ENCODE data around the gene PXDN. TPM values are rescaled to one million over a fixed set of nuclear protein-coding genes. Genes with fewer than 3 reads are reported as not detected.

Gene PXDN
- total RNA-seq, 2 donors from 2014 or later: 29.5 to 40.8 TPM

DNA sequence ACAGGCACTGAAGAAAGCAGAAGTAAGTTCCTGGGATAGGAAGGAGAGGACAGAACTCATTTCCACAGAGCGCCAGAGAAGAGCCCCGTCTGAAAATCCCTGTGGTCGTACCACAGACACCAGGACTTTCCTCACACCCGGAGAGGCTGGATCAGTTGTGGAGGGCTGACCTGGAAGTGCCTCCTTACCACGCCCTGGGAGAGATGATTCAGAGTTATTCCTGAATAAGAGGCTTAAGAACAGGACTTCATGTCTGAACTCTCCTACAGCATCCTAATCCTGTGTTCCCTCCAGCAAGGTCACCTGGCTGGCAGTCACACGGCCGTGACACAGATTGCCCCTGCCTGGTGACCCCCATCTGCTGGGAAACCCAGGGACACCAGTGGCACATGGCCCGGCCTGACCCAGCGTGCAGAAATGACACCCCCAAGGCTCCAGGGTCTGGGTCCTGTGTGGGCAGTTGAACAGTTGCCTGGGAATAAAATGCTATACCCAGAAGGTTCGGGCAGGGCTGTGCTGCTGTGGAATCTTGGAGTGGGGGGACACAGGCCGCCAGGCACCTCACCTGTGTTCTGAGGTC lies 105.9 kb downstream of the PXDN start:
- DNase-seq (ENCODE audit: low spot score): no peak
- Histone ChIP-seq H3K4me1 (replicated peaks) (no peaks in the 10 kb centered on the region), H3K4me3 (no peak overlapping the region), H3K36me3 (no peaks in the 10 kb centered on the region), H3K27ac (no peak overlapping the region), H3K27me3 (replicated peaks; ENCODE audit: insufficient read depth) (no peaks in the 10 kb centered on the region), H3K9me3 (no peaks in the 10 kb centered on the region)
- TF ChIP-seq, protein P1, sequence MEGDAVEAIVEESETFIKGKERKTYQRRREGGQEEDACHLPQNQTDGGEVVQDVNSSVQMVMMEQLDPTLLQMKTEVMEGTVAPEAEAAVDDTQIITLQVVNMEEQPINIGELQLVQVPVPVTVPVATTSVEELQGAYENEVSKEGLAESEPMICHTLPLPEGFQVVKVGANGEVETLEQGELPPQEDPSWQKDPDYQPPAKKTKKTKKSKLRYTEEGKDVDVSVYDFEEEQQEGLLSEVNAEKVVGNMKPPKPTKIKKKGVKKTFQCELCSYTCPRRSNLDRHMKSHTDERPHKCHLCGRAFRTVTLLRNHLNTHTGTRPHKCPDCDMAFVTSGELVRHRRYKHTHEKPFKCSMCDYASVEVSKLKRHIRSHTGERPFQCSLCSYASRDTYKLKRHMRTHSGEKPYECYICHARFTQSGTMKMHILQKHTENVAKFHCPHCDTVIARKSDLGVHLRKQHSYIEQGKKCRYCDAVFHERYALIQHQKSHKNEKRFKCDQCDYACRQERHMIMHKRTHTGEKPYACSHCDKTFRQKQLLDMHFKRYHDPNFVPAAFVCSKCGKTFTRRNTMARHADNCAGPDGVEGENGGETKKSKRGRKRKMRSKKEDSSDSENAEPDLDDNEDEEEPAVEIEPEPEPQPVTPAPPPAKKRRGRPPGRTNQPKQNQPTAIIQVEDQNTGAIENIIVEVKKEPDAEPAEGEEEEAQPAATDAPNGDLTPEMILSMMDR (IDR thresholded peaks at IDR 0.05): no peak
- TF ChIP-seq POLR2A (IDR thresholded peaks at IDR 0.05) (no peak), POLR2AphosphoS5 (IDR thresholded peaks at IDR 0.05) (no peak)
- intact Hi-C loops (cut with DNase I): no loop called here
- 74% methylated on average over 11 of the region's 11 CpGs for WGBS

DNA sequence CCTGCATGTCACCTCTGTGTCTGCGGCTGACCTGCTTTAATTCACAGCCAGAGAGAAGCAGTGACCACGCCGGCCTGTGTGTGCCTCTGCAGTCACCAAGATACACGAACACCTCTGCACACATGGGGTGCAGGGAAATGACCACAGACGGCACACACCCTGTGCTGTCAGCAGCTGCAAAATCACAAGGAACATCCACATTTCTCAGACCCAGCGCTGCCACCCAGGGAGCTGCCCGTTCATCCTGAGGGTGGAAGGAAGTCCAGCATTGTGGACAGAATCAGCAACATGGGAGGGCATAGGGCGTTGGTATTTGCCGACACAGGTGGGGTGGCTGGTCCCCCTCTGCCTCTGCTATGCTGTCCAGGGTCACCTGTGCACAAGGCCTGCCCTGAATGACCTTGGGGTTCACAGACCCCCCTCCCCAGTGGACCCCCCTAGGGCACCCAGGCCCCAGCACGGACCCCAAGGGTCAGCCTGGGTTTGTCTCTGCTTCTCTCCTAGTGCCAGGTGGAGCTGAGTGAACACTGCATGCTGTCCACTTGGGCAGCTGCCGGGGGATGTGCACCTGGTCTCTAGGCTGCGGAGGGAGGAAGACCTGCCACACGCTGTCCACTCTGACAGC lies 107.4 kb downstream of the PXDN start:
- Histone ChIP-seq H3K27me3 (replicated peaks; ENCODE audit: insufficient read depth) (no peaks in the 10 kb centered on the region), H3K9me3 (no peaks in the 10 kb centered on the region), H3K4me1 (replicated peaks) (peaks cover 8% of the 10 kb centered on the region), H3K4me3 (no peak overlapping the region), H3K36me3 (no peaks in the 10 kb centered on the region), H3K27ac (no peak overlapping the region)
- 76% methylated on average over 13 of the region's 13 CpGs for WGBS
- TF ChIP-seq POLR2A (IDR thresholded peaks at IDR 0.05) (no peak), POLR2AphosphoS5 (IDR thresholded peaks at IDR 0.05) (no peak)
- TF ChIP-seq, protein P1 (IDR thresholded peaks at IDR 0.05): no peak
- intact Hi-C loops (cut with DNase I): no loop called here
- no peak for DNase-seq (ENCODE audit: low spot score)

DNA sequence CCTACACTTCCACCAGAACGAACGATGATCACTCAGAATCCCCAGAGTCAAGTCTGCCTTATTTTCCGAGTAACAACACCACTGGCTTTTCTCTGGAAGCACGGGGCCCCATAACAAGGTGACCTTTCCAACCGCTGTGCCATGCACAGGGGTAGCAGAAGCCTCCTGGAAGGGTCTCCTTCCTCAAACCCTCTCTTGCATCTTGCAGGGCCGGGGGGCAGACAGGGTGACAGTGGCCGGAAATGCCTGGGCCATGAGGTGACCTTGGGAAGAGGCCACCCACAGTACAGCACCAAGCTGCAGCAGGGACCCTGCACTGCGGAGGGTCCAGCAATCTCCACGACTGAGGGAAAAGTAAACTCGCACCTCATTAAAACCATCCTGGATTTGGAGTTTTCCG lies 108.5 kb downstream of the PXDN start:
- 92% methylated on average over 11 of the region's 11 CpGs for WGBS
- Histone ChIP-seq H3K9me3 (no peaks in the 10 kb centered on the region), H3K27ac (no peak overlapping the region), H3K4me3 (no peak overlapping the region), H3K4me1 (replicated peaks) (peaks cover 8% of the 10 kb centered on the region), H3K27me3 (replicated peaks; ENCODE audit: insufficient read depth) (no peaks in the 10 kb centered on the region), H3K36me3 (no peaks in the 10 kb centered on the region)
- no peak for DNase-seq (ENCODE audit: low spot score)
- intact Hi-C loops (cut with DNase I): no loop called here
- TF ChIP-seq POLR2AphosphoS5 (IDR thresholded peaks at IDR 0.05) (no peak), POLR2A (IDR thresholded peaks at IDR 0.05) (no peak)
- TF ChIP-seq, protein P1 (IDR thresholded peaks at IDR 0.05): no peak

DNA sequence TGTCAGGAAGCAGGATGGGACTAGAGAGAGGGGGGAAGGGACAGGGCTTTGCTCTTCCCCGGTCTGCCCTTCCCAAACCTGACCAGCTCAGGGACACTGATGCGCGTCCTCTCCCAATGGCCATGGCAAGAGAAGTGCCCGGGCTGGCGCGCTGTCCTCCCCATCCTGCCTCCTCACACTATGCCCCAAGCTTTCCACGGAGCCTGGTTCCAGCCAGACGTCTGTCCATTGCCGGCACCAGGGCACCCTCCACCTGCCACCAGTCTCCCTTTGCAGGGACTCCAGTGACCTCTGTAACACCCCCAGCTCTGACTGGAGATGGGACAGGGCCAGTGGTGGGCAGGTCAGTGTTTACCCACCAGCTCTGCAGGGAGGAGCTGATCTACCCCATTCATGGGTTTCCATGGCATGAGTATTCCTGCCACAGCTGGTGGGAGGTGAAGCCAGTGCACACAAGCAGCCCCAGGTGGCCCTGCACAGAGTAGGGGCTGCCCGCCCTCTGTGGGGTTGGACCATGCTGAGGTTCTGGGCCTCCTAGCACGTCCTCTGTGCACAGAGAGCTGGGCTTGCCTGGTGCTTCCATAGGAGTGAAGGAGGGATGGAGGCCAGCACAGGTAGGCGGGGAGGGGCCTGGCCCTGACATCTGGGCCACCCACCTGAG lies 109.5 kb downstream of the PXDN start:
- no peak overlapping the region for H3K27ac ChIP-seq
- TF ChIP-seq, protein P1 (IDR thresholded peaks at IDR 0.05): no peak
- TF ChIP-seq POLR2A (IDR thresholded peaks at IDR 0.05) (no peak), POLR2AphosphoS5 (IDR thresholded peaks at IDR 0.05) (no peak)
- 90% methylated on average over 8 of the region's 12 CpGs for WGBS
- H3K9me3 ChIP-seq: no peaks in the 10 kb centered on the region
- intact Hi-C loops (cut with DNase I): no loop called here
- no peak overlapping the region for H3K4me3 ChIP-seq
- H3K27me3 ChIP-seq (replicated peaks; ENCODE audit: insufficient read depth): no peaks in the 10 kb centered on the region
- no peak for DNase-seq (ENCODE audit: low spot score)
- peaks cover 8% of the 10 kb centered on the region for H3K4me1 ChIP-seq (replicated peaks)
- H3K36me3 ChIP-seq: no peaks in the 10 kb centered on the region
